ENCODE results near the gene MGAT4D. TPM values are rescaled to one million over a fixed set of nuclear protein-coding genes. Genes with fewer than 3 reads are reported as not detected.

The MGAT4D gene
- total and polyA plus RNA-seq, 10 of the 15 experiments (the other 5 are each of a cell fraction or from before 2014, with no cell fraction given): not detected

GRCh38 chr4:140463614-140464013, 34.5 kb downstream of the MGAT4D start:
- intact Hi-C loops (cut with micrococcal nuclease; ENCODE audit: unreplicated experiment) (no loop called here), in situ Hi-C loops (cut with MboI) (no loop called here)
- Histone ChIP-seq H4K20me1 (ENCODE audit: control insufficient read depth, insufficient read depth) (no peaks in the 10 kb centered on the region), H3K9me3 (replicated peaks; ENCODE audit: control insufficient read depth, insufficient read depth, low read length) (no peaks in the 10 kb centered on the region), H3K79me2 (ENCODE audit: control insufficient read depth, insufficient read depth, low read length) (no peaks in the 10 kb centered on the region), H3K36me3 (ENCODE audit: control insufficient read depth in 2 of 2, insufficient read depth in 2 of 2, low read length in 1 of 2) (no peaks in the 10 kb centered on the region), H3K9ac (ENCODE audit: control insufficient read depth, insufficient read depth, low read length) (no peak overlapping the region), H3K27me3 (replicated peaks in 1 of 2; ENCODE audit: control insufficient read depth in 2 of 2, insufficient read depth in 2 of 2, low read length in 1 of 2) (no peaks in the 10 kb centered on the region), H3K4me2 (ENCODE audit: control insufficient read depth, insufficient read depth) (no peak overlapping the region), H3K27ac (ENCODE audit: control insufficient read depth, insufficient read depth) (no peak overlapping the region), H3K4me1 (ENCODE audit: control insufficient read depth, insufficient read depth, low read length) (no peaks in the 10 kb centered on the region), H3K4me3 (no peak overlapping the region), H2AFZ (ENCODE audit: control insufficient read depth, low read depth, low read length) (no peak overlapping the region)
- RAD21 ChIA-PET (ENCODE audit: unreplicated experiment): no interaction called here
- no peak for TF ChIP-seq ZNF24 (IDR thresholded peaks at IDR 0.05)
- no peak for TF ChIP-seq TARDBP (IDR thresholded peaks at IDR 0.05; ENCODE audit: borderline replicate concordance)
- no peak for TF ChIP-seq CUX1 (IDR thresholded peaks at IDR 0.05; ENCODE audit: insufficient replicate concordance, low read depth, low read length)
- TF ChIP-seq MTA3 (IDR thresholded peaks at IDR 0.05; ENCODE audit: borderline replicate concordance, low read length): no peak
- TF ChIP-seq ZBTB4 (CRISPR knock-in tag; IDR thresholded peaks at IDR 0.05): no peak
- TF ChIP-seq CHD2 (IDR thresholded peaks at IDR 0.05; ENCODE audit: borderline replicate concordance, low read depth, low read length): no peak
- TF ChIP-seq HCFC1 (IDR thresholded peaks at IDR 0.05; ENCODE audit: low read length): no peak
- no peak for TF ChIP-seq FOS (IDR thresholded peaks at IDR 0.05; ENCODE audit: borderline replicate concordance, extremely low read depth, insufficient read length)
- TF ChIP-seq SREBF2 (IDR thresholded peaks at IDR 0.05; ENCODE audit: low read length): no peak
- TF ChIP-seq RAD51 (IDR thresholded peaks at IDR 0.05): no peak
- no peak for TF ChIP-seq ZNF217 (IDR thresholded peaks at IDR 0.05)
- no peak for TF ChIP-seq RBBP5 (conservative IDR thresholded peaks at IDR 0.05)
- POLR2A ChIA-PET: no interaction called here
- DNase-seq (ENCODE audit: low read depth, low spot score): no peak
- ATAC-seq: no peak
- no peak for FAIRE-seq
- 0% methylated on average over 1 of the region's 1 CpG for WGBS (ENCODE audit: insufficient coverage, insufficient replicate concordance, low lambda C conversion rate, missing lambda C conversion rate)
- CTCF ChIA-PET: interaction anchor here (1.1 to 1.5 kb wide), 2 partner anchors 10 to 51 kb away, joined by 3 read pairs; no protein-coding TSS in a partner anchor
- SMC1A ChIA-PET (ENCODE audit: uncharacterized antibody, unreplicated experiment): no interaction called here
- BruUV-seq (replicated peaks): no TSS peak
